ENCODE data around the gene OPHN1.

GRCh38 chrX:68422478-68422877, 10.8 kb downstream of the OPHN1 start:
- TF ChIP-seq CTCF (conservative IDR thresholded peaks at IDR 0.05; ENCODE audit: low read depth, low read length) = no peak
- TF ChIP-seq EZH2 (IDR thresholded peaks at IDR 0.05; ENCODE audit: borderline replicate concordance, low read depth, low read length, poor library complexity, severe bottlenecking) = no peak

All from A673 (cell line).